ENCODE results near the gene KCNQ1.

The KCNQ1 gene

DNA sequence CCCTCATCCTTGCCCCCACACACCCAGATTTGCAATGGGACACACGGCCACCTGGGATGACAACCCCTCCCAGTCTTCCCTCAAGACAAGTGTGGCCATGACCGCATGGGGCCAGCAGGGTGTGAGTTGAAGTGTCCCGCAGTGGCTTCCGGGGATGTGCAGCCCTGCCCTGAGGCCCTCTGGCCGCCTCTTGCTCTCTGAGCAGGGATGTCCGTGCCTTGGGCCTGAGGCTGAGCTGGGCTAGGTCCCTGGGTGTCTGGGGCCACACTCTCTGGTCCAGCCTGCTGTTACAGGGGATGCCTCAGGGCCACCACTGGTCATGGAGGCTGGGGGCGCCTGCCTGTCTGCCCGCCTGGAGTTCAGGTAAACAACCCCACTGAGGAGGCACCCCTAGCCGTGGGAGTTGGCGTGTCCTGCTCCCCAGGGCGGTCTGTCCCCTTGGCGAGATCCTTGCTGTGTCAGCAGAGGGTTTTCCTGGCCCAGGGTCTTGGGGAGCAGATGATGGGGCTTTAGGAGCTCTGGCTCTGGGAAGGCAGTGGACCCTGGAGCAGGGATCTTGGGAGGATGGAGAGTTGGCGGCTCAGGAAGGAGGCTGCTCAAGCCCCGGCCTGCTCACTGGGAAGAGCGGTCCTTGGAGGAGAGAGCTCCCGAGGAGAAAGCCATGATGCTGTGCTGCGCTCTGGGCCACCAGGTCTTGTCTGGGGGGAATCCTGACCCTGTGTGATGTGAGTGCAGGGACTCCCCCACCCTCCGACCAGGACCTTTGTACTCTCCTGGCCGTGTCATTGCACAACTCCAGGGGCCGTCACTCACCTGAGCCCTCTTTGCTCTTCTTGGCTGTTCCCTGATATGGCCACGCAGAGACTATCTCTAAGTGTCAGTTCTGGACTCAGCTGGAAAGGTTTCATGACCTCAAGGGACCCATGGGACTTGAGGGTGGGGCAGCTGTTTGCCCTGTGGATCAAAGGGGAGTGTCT, 67.9 kb downstream of the KCNQ1 start:
- no peak for TF ChIP-seq GATA2 (IDR thresholded peaks at IDR 0.05; ENCODE audit: low read depth, low read length)
- no peak for TF ChIP-seq GATA3 (IDR thresholded peaks at IDR 0.05; ENCODE audit: low read depth, low read length)

DNA sequence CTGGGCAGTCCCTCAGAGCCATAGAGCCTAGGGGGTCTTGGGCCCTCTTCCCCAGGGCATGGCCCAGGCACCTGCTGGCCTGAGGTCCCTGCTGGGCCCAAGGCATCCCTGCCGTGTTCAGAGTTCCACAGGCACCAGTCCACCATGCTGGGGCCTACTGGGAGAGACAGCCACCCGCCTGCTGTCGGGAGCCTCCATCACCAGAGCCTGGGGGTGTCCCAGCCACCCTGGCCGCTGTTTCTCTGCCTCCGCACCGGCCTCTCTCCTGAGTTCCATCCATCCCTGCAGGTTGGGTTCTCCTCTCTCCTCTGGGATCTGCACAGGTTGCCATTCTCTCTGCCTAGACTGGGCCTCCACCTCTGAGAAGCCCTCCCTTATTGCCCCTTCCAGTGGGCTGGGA, 68.6 kb downstream of the KCNQ1 start:
- TF ChIP-seq GATA3 (IDR thresholded peaks at IDR 0.05; ENCODE audit: low read depth, low read length) (no peak), GATA2 (IDR thresholded peaks at IDR 0.05; ENCODE audit: low read depth, low read length) (no peak)

DNA sequence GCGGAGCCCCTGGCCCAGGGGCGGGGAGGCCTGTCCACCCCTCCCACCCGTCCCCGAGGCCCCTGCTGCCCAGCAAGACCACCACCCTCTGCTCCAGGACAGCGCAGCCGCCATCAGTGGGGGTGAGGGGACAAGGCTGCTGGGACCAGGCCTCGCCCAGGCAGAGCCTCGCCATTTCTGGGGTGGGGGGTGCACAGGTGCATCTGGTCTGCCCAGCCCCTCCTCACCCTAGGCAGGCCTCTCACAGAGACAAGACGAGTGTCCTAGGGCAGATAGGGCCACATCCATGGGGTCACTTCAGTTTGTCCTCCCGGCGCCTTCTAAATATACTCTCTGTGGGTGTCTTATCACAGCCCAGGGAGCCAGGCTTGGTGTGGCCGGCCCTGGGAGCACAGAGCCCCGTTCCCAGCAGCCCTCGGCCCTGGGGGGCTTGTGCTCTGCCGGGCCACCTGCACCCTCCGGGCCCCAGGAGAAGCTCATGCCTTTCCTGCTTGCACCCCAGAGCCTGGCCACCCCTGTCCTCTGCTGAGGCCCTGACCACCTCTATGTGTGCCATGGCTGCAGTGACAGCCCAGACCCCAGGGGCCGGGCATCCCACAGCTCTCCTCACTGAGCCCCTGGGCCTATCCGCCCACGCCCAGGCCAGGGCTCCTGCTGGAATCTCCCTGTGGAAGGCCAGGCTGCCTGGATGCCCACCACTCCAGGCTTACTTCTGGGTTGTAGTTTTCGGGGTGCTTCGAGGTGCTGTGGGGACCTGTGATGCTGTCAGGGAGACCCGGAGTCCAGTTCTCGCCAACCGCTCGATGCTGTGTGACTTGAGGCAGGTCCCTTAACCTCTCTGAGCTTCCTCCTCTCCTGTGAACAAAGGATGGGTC, 70.8 kb downstream of the KCNQ1 start:
- no peak for TF ChIP-seq GATA2 (IDR thresholded peaks at IDR 0.05; ENCODE audit: low read depth, low read length)
- TF ChIP-seq GATA3 (IDR thresholded peaks at IDR 0.05; ENCODE audit: low read depth, low read length), result no peak

DNA sequence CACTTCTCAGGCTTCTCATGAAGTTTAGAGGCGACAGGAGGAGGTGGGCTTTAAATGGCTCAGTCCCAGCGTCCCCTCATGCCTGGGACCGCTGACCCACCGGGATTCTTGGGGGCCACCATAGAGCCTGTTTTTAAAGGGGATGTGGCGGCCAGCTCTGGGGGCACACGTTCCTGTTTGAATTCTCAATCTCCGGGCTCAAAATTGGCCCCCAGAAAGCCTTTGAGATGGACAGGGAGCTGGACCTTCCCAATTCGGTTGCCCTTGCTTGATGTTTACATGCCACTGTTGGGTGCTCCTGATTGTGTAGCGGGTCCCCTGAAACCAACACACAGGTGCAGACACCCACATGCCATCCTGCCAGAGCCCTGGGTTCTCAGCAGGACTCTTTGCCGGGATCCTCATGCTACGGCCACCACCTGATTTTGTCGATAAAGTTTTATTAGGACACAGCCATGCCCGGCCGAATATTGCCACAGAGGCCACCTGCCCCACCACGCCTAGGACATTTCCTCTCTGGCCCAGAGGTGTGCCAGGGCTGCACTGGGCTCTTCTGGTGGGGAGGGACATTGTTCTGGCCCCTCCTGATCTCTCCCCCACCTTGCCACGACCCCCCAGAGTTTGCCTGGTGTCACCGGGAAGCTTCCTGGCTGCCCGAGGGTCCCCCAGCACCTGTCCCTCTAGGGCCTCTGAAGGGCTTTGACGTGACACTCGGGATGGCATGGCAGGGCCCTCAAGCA, 71.6 kb downstream of the KCNQ1 start:
- TF ChIP-seq GATA2 (IDR thresholded peaks at IDR 0.05; ENCODE audit: low read depth, low read length), result no peak
- no peak for TF ChIP-seq GATA3 (IDR thresholded peaks at IDR 0.05; ENCODE audit: low read depth, low read length)

DNA sequence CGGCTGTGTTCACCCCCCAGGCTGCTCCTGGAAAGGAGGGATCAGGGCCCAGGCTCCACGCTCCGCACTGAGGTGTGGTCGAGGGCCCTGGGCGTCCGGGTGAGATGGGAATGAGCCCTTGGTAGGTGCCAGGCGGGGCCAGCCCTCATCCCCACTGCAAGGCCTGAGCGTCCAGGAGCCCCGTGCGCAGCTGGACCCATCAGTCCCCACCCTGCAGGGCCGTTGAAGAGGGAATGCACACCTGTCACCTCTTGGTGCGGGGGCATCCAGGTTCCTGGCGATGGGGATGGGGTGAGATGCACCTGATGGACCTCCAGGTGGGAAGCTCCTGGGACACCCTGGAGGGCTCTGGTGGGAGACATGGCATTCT, 72.2 kb downstream of the KCNQ1 start:
- TF ChIP-seq GATA2 (IDR thresholded peaks at IDR 0.05; ENCODE audit: low read depth, low read length) (no peak), GATA3 (IDR thresholded peaks at IDR 0.05; ENCODE audit: low read depth, low read length) (no peak)

DNA sequence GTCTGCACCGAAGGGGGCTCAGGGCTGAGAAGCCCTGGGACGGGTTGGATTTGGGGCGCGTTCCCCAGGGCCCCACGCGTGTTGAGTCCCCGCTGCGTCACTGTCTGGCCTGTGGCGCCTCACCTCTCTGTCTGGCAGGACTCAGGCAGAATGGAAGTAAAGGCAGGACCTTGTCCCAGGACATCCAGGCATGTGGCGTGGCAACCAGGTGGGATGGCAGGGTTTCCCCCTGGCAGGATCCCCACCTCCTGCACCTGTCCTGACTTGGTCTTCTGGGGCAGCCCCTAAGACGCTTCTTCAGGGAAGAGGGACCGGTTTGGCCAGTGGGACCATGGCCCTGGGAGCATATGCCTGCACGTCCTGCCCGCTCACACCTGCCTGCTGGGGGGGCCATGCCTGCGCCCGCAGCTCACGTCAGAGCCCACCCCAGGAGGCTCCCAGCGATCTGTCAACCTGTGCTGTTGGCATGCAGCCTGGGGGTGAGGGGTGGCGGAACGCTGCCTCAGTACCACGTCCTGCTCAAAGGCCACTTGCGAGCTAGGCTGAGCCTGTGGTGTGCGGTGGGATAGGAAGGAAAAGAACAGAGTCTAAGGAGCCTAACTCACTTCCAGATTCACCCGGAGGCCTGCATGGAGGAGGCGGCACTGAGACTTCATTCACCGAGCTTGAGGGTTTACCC, 72.7 kb downstream of the KCNQ1 start:
- TF ChIP-seq GATA2 (IDR thresholded peaks at IDR 0.05; ENCODE audit: low read depth, low read length), result no peak
- TF ChIP-seq GATA3 (IDR thresholded peaks at IDR 0.05; ENCODE audit: low read depth, low read length), result no peak

DNA sequence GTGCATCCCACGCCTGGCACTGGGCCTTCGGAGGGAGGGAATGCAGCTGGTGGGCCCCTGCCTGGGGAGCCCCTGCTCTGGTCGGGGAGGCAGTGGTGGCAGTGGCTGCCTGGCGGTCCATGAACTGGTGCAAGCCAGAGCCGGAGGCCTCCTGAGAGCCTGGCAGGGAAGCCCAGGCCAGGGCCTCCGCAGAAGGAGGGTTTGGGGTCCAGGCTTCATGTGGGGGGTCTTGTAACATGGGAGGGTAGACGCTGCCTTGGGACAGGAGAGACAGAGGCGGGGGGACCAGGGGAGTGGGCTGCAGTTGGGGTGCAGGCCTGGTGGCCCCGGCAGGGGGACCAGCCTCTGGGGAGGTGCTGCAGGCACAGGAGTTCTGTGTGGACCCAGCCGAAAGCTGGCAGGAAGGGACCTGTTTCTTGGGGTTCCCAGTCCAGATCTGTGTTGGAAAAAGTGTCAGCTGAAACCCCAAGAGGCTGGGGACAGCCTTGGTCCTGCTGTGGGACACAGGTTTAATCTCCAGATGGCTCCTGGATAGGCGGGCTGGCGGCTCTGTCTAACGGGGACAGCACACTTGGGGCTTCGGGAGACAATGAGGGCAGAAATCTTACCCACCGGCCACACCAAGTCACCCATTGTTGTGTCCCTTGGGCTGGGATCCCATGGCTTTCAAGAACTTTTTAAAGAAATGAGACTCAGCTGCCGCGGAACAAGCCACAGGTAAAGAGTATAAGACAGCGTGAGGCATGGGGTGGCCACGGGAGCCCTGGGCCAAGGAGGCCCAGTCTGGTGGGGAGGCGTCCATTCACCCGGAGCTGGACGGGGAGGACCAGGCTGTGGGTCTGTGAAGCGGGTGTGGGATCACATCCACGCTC, 73.5 kb downstream of the KCNQ1 start:
- no peak for TF ChIP-seq GATA2 (IDR thresholded peaks at IDR 0.05; ENCODE audit: low read depth, low read length)
- TF ChIP-seq GATA3 (IDR thresholded peaks at IDR 0.05; ENCODE audit: low read depth, low read length), result no peak

DNA sequence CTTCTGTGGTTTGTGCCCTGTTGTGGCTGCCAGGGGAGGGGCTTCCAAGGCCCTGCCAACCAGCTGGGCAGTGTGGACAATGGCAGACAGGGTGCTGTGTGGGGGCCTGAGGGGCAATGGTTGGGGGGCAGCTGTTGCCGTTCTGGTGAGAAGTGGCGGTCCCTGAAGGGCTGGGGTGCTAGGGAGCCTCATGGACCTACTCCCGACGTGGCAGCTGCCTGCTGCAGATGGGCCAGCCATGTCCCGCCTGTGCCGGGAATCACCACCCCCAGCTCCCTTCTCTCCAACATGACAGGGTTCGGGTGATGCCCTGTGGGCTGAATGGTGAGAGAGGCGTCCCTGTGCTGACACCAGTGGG, 74.2 kb downstream of the KCNQ1 start:
- no peak for TF ChIP-seq GATA3 (IDR thresholded peaks at IDR 0.05; ENCODE audit: low read depth, low read length)
- no peak for TF ChIP-seq GATA2 (IDR thresholded peaks at IDR 0.05; ENCODE audit: low read depth, low read length)

DNA sequence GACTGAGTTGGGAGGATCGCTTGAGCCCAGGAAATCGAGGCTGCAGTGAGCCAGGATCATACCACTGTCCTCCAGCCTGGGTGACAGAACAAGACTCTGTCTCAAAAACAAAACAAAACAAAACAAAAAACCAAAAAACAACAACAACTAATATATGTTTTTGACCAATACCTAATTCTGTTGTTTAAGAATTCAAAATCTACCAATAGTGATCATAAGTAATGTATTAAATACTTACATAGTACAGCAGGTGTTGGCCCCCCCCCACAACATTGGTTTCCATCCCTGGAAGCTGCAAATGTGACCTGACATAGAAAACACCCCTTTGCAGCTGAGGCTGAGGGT, 74.7 kb downstream of the KCNQ1 start:
- TF ChIP-seq GATA2 (IDR thresholded peaks at IDR 0.05; ENCODE audit: low read depth, low read length), result no peak
- no peak for TF ChIP-seq GATA3 (IDR thresholded peaks at IDR 0.05; ENCODE audit: low read depth, low read length)

DNA sequence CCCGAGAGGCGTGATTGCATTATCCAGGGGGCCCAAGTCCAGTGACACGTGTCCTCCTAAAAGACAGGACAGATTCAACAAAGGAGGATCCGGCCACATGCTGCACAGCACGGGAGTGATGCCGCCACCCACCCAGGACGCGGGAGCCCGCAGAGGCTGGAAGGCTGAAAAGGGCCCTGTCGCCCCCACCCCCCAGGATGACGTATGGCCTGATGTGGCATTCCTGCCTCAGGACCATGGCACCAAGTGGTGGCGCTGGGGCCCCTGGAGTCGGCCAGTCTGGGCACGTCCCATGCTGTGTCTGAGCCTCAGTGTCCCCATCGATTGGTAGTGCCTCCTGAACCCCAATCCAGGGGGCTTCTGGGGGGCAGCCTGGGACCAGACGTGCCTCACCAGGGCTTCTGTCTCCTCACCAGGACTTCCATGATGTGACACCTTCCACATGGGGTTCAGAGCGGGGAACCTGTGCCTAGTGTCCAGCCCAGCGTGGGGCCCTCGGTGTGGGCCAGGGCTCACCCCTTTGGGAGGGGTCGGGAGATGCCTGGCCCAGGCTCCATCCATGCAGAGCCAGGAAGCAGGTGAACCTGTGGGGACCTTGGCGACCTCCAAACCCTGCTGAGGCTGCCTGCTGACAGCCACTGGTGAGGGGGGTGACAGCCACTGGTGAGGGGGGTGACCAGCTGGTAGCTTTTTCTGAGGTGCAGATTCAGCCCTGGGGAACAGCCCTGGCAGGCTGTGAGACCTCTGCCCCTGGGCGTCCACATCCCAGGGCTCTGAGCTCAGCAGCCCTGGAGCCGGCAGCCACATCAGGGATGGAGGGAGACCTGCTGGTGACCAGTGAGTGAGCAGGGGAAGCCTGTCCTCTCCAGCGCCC, 75.3 kb downstream of the KCNQ1 start:
- TF ChIP-seq GATA2 (IDR thresholded peaks at IDR 0.05; ENCODE audit: low read depth, low read length), result no peak

DNA sequence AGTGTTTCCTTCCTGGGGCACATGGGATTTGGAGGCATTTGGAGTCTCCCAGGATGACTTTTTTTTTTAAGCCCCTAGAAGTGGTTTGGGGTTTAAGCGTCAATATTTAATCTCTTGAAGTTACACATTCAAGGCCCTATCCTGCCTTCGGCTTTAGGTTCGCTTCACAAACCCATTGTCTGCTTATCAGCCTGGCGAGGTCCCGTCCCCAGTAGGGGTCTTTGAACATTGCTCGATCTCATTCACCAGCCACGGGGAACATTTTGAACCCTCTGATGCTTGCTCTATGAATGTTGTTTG, 75.9 kb downstream of the KCNQ1 start:
- TF ChIP-seq GATA2 (IDR thresholded peaks at IDR 0.05; ENCODE audit: low read depth, low read length) (no peak), GATA3 (IDR thresholded peaks at IDR 0.05; ENCODE audit: low read depth, low read length) (no peak)

DNA sequence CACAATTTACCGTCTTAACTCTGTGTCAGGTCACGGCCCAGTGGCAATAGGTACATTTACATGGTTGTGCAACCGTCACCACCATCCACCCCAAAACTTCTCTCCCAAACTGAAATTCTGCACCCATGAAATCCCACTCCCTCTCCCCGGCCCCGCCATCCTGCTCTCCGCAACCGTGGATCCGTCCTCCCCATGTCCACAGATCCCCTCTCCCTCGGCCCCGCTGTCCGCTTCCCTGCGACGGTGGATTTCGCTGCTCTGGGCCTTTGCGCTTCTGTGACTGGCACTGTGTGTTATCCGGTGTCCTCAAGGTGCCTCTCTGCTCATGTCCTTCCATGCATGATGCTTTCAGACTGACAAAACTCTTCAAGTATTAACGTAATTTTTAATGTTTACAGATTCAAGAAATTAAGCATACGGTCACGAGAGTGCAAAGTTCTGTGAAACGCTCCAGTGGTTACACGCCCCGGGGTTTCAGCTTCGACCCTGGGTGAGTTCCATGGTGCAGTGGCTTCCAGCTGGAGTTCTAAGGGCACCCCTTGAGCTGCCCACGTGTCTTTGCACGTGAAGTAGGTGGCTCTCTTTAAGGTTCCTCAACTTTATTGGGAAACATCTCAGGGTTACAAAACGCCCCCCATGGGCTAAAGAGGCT, 76.4 kb downstream of the KCNQ1 start:
- no peak for TF ChIP-seq GATA2 (IDR thresholded peaks at IDR 0.05; ENCODE audit: low read depth, low read length)
- TF ChIP-seq GATA3 (IDR thresholded peaks at IDR 0.05; ENCODE audit: low read depth, low read length), result no peak
